Gastrocnemius medialis (tissue), 4 donors: ENCODE measurements around the gene BORCS5. TPM values are rescaled to one million over a fixed set of nuclear protein-coding genes. Genes with fewer than 3 reads are reported as not detected.
"Not testable (repeated sequence)": the region's sequence is repeated elsewhere in the genome, so short reads cannot be mapped to it uniquely, and the experiment has no call there.

ENCODE experiments used
- ATAC-seq, 2 donors: fragments of 150-250 bp; one replicate each; pipeline ENCODE4 v1.9.1; 2016
- DNase-seq, 2 donors: peaks; one replicate each; pipeline ENCODE4 v3.0.0-alpha.2; 2019
- H3K27ac ChIP-seq, 4 donors: fragments of 200-600 bp; sonication (generic); 1 replicate in 1 of 4; 2 replicates in 3 of 4; pipeline ENCODE4 v1.5.1; 2016 to 2018; ENCODE audit warnings: mild to moderate bottlenecking in 2 of 4, moderate library complexity in 1 of 4
- H3K27me3 ChIP-seq, 3 donors: fragments of 200-600 bp; sonication (generic) in 2 of 3; 1 replicate in 1 of 3; 2 replicates in 2 of 3; pipeline versions ENCODE4 v1.5.1 to v1.6.0; 2016 to 2019; ENCODE audit warnings: mild to moderate bottlenecking in 1 of 3, moderate library complexity in 1 of 3
- H3K36me3 ChIP-seq, 2 donors: fragments of 200-600 bp; sonication (generic) in 1 of 2; one replicate each; pipeline ENCODE4 v1.5.1; 2017 to 2018
- H3K4me1 ChIP-seq, 2 donors: fragments of 200-600 bp; sonication (generic) in 1 of 2; one replicate each; pipeline ENCODE4 v1.5.1; 2016 to 2017; ENCODE audit warnings: mild to moderate bottlenecking in 2 of 2
- H3K4me3 ChIP-seq, 4 donors: fragments of 200-600 bp; sonication (generic) in 3 of 4; 1 replicate in 1 of 4; 2 replicates in 3 of 4; pipeline ENCODE4 v1.5.1; 2016 to 2019; ENCODE audit warnings: mild to moderate bottlenecking in 2 of 4
- H3K9me3 ChIP-seq, 3 donors: fragments of 200-600 bp; sonication (generic) in 2 of 3; 1 replicate in 1 of 3; 2 replicates in 2 of 3; pipeline ENCODE4 v1.5.1; 2016 to 2019
- CTCF ChIP-seq, 5 experiments: fragments of 450-650 bp in 3 of 5; fragments of 200-600 bp in 2 of 5; sonication (generic) in 2 of 5; IDR thresholded peaks in 4 of 5; conservative IDR thresholded peaks in 1 of 5; 1 replicate in 4 of 5; 2 replicates in 1 of 5; pipeline ENCODE4 v1.5.1; 2016 to 2019; ENCODE audit warnings: antibody characterized with exemption in 5 of 5, mild to moderate bottlenecking in 3 of 5, moderate library complexity in 3 of 5
- POLR2A ChIP-seq, 2 donors: fragments of 450-650 bp; IDR thresholded peaks; one replicate each; pipeline ENCODE4 v1.6.1; 2017; ENCODE audit warnings: antibody characterized with exemption in 2 of 2, mild to moderate bottlenecking in 2 of 2, moderate library complexity in 2 of 2
- in situ Hi-C, 4 donors: fragments of 200-750 bp; cut with MboI; loops; one replicate each; pipeline versions ENCODE4 v1.15.0 to v1.8.0; 2017; ENCODE audit warnings: low sequenced_read_pairs in 4 of 4
- intact Hi-C: fragments of 100-400 bp; cut with DNase I; formaldehyde crosslinking; loops from one replicate; pipeline ENCODE4 v1.15.1; 2023; ENCODE audit warnings: low total_unique reads
- total RNA-seq, 4 donors: library from RNA; depleted of rRNA; stranded (reverse); fragments of >200 nt; gene quantifications; one replicate each; pipeline versions ENCODE4 v1.1.0 to v1.2.3, GENCODE V29; 2016

Gene BORCS5
- total RNA-seq, result 10 to 100 TPM; 13.0 to 13.9 (median 13.4) TPM

GRCh38 chr12:12356896-12357718 is at the start of gene BORCS5:
BORCS5 (plus strand) TSS chr12:12357078; CDS start chr12:12357452, 374 bp downstream.
- Histone ChIP-seq H3K9me3 (no peaks in the 10 kb centered on the region), H3K4me3 (peak within 1 kb of the TSS; percentile 79 to 97 (median 94)), H3K36me3 (no peaks in the 10 kb centered on the region), H3K27me3 (no peaks in the 10 kb centered on the region), H3K4me1 (peaks cover 15 to 16% of the 10 kb centered on the region in 2 donors), H3K27ac (peak within 1 kb of the TSS; percentile 96 to 99 (median 98))
- DNase-seq, result peak; percentile 92 to 96
- TF ChIP-seq POLR2A (IDR thresholded peaks at IDR 0.05) (peak; percentile 96 to 98), CTCF (IDR thresholded peaks at IDR 0.05 in 4 of 5, conservative IDR thresholded peaks at IDR 0.05 in 1 of 5) (peak in 3 of 5 experiments; percentile 8 to 29 (median 25))
- in situ Hi-C loops (loop anchor here in 1 of 4 donors (25.0 kb wide), 1 partner anchor 355 kb away; the partner anchor contains the start of gene CDKN1B), intact Hi-C loops (loop anchor here (1.0 to 10.0 kb wide), 5 partner anchors 90 to 1632 kb away; partner anchors contain the start of genes CREBL2, DUSP16, LRP6 and YBX3)
- peak; percentile 95 to 96 for ATAC-seq

- H3K27ac ChIP-seq, H3K4me1 ChIP-seq, DNase-seq, H3K4me3 ChIP-seq, intact Hi-C loops, H3K36me3 ChIP-seq, ATAC-seq, H3K27me3 ChIP-seq, in situ Hi-C loops, H3K9me3 ChIP-seq: not testable (repeated sequence)
These were observed 46.2 kb upstream of the BORCS5 start for GRCh38 chr12:12310695-12311094.

- intact Hi-C loops, result no loop called here
- no peak overlapping the region for H3K27ac ChIP-seq
- H3K27me3 ChIP-seq, result no peaks in the 10 kb centered on the region
- DNase-seq (no peak), ATAC-seq (no peak)
- no peak overlapping the region for H3K4me3 ChIP-seq
- H3K4me1 ChIP-seq, result no peaks in the 10 kb centered on the region
- no peaks in the 10 kb centered on the region for H3K36me3 ChIP-seq
- in situ Hi-C loops, result no loop called here
- TF ChIP-seq POLR2A (IDR thresholded peaks at IDR 0.05) (no peak), CTCF (IDR thresholded peaks at IDR 0.05 in 4 of 5, conservative IDR thresholded peaks at IDR 0.05 in 1 of 5) (no peak)
- no peaks in the 10 kb centered on the region for H3K9me3 ChIP-seq
These were observed 41.0 kb upstream of the BORCS5 start for GRCh38 chr12:12315838-12316237.

DNA sequence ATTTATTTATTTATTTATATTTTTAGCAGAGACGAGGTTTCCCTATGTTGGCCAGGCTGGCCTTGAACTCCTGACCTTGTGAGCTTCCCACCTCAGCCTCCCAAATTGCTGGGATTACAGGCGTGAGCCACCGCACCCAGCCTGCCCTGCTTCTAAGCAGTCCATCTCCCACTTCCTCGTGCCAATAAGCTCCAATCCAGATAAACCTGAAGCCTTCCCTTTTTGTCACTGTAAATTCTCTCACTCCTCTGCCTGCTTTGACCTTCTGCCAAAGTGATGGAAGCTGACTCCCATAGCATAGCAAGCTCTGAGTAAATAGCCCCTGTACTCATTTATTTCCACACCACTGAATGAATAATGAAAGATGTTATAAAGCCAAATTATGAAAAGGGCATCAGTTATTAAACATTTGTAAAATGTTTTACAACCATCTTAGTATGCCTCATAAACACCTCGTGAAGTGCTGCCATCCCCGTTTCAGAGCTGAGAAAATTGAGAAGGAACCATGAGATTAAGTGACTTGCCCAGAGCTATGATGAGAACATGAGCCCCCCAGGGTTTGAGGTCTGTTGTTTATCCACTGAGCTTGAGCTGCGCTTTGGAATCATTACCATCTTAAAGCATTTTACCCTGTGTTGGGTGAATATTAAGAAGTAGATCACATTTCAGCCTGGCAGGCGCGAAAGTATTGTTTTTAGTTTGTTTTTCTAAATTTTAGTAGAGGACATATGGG is 37.3 kb upstream of the BORCS5 start:
- DNase-seq (no peak), ATAC-seq (peak in 1 of 2 donors; percentile 45)
- Histone ChIP-seq H3K4me1 (no peaks in the 10 kb centered on the region), H3K9me3 (no peaks in the 10 kb centered on the region), H3K4me3 (peak overlapping the region in 1 of 4 donors; percentile 9), H3K27me3 (no peaks in the 10 kb centered on the region), H3K36me3 (no peaks in the 10 kb centered on the region), H3K27ac (peak overlapping the region in 2 of 4 donors; percentile 11 to 36)
- in situ Hi-C loops, result no loop called here
- intact Hi-C loops, result no loop called here
- TF ChIP-seq CTCF (IDR thresholded peaks at IDR 0.05 in 4 of 5, conservative IDR thresholded peaks at IDR 0.05 in 1 of 5), result no peak
- TF ChIP-seq POLR2A (IDR thresholded peaks at IDR 0.05), result no peak

DNA sequence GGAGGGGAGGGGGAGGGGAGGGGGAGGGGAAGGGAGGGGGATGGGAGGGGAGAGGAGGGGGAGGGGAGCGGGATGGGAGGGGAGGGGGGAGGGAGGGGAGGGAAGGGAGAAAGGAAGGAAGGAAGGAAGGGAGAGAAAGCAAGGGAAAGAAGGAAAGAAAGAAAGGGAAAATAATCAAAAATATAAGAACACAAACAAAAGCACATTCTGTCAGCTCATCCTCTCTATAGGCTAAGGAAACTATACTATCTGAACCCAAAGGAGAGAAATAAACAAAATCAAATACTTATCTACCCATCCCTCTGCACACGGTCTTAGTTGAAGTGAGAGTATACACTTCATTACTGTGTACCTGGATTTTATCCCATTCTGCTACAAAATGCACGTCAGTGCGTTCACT is 33.8 kb upstream of the BORCS5 start:
- no peaks in the 10 kb centered on the region for H3K9me3 ChIP-seq
- in situ Hi-C loops (no loop called here), intact Hi-C loops (no loop called here)
- H3K36me3 ChIP-seq, result no peaks in the 10 kb centered on the region
- ATAC-seq (no peak), DNase-seq (no peak)
- no peak overlapping the region for H3K27ac ChIP-seq
- no peaks in the 10 kb centered on the region for H3K27me3 ChIP-seq
- peaks cover 0 to 5% of the 10 kb centered on the region in 2 donors for H3K4me1 ChIP-seq
- no peak overlapping the region for H3K4me3 ChIP-seq
- TF ChIP-seq POLR2A (IDR thresholded peaks at IDR 0.05) (no peak), CTCF (IDR thresholded peaks at IDR 0.05 in 4 of 5, conservative IDR thresholded peaks at IDR 0.05 in 1 of 5) (no peak)
